Neural cell (in vitro differentiated cells): ENCODE data around the gene GMPPA.

Experiments used
- CTCF ChIP-seq: fragments of 450-650 bp; IDR thresholded peaks from 2 replicates; pipeline ENCODE4 v1.5.1; 2014; ENCODE audit warnings: antibody characterized with exemption, mild to moderate bottlenecking, moderate library complexity; ENCODE audit not compliant: poor library complexity, severe bottlenecking
- EZH2 ChIP-seq: fragments of 200-600, 300-800 bp; shearing (Covaris generic), sonication (generic); IDR thresholded peaks from 2 replicates; pipeline ENCODE4 v1.6.1; 2014; ENCODE audit warnings: antibody characterized with exemption, low read length, borderline replicate concordance, mild to moderate bottlenecking; ENCODE audit not compliant: insufficient read depth, poor library complexity, severe bottlenecking

DNA sequence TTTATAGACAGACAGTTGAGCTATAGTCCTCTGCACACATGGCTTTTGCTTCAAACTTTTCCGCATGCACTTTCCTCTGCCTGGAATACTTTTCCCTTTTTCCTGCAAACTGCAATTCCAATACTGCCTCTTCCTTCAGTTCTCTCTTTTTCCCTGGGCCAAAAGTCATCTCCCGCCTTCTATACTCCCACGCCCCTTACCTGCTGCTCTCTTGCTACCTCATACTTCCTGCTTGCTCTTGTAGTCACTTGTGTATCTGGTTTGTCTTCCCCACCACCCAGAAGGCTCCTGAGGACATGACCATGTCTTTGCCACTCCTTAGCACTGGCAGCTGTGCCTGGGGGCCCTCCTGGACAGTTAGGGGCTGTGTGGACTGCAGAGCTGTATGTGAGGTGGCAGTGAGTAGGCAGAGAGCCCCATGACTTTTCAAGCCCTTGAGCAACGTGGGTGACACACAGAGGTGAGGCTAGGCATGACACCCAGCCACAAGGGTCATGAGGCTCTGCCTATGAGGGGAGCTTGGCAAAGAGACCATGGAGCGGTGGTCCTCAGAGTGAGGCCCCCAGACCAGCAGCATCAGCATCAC, 40.8 kb upstream of the GMPPA start:
- TF ChIP-seq EZH2 (no peak), CTCF (no peak)
